Peyer's patch (tissue), 4 donors: Measurements from ENCODE around the gene LUC7L3.

ENCODE experiments used
- POLR2A ChIP-seq, 2 donors: fragments of 450-650 bp; IDR thresholded peaks; one replicate each; pipeline ENCODE4 v1.5.1; 2017; ENCODE audit warnings: antibody characterized with exemption in 2 of 2, mild to moderate bottlenecking in 2 of 2, moderate library complexity in 2 of 2
- TF ChIP-seq, protein P1 (sequence below), 6 experiments: fragments of 450-650 bp in 4 of 6; fragments of 200-600 bp in 2 of 6; sonication (generic) in 1 of 6; IDR thresholded peaks; one replicate each; pipeline ENCODE4 v1.5.1; 2017 to 2019; ENCODE audit warnings: antibody characterized with exemption in 6 of 6, mild to moderate bottlenecking in 3 of 6, moderate library complexity in 1 of 6

DNA sequence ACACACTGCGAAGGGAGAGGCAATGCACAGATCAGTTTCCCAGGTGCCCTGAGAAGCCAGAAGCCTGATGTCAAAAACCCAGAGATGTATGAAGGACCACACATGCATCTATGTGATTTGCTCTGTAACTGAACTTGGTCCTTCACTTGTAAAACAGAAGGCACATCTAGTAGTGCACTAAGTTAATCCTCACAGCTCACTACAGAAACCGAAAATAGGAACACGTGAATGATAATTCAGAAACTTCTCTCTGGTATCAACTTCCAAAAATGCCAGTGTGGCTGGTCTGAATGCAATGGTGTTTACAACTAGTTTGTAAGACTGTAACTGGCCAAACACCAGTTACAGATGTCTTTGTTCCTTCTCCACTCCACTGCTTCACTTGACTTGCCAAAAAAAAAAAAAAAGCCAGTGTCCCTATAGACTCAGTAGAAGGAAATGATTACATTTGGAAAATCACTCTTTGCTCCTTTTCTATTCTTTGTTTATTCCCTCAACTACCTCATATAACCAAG lies 23.0 kb upstream of the LUC7L3 start:
- TF ChIP-seq, protein P1, sequence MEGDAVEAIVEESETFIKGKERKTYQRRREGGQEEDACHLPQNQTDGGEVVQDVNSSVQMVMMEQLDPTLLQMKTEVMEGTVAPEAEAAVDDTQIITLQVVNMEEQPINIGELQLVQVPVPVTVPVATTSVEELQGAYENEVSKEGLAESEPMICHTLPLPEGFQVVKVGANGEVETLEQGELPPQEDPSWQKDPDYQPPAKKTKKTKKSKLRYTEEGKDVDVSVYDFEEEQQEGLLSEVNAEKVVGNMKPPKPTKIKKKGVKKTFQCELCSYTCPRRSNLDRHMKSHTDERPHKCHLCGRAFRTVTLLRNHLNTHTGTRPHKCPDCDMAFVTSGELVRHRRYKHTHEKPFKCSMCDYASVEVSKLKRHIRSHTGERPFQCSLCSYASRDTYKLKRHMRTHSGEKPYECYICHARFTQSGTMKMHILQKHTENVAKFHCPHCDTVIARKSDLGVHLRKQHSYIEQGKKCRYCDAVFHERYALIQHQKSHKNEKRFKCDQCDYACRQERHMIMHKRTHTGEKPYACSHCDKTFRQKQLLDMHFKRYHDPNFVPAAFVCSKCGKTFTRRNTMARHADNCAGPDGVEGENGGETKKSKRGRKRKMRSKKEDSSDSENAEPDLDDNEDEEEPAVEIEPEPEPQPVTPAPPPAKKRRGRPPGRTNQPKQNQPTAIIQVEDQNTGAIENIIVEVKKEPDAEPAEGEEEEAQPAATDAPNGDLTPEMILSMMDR (IDR thresholded peaks at IDR 0.05) = no peak
- TF ChIP-seq POLR2A (IDR thresholded peaks at IDR 0.05) = no peak
